ENCODE measurements around the gene C19orf47.

Gene C19orf47

GRCh38 chr19:40314656-40315055, 33.5 kb downstream of the C19orf47 start:
- no peak for DNase-seq

- no peak for DNase-seq
These were observed 34.8 kb downstream of the C19orf47 start for GRCh38 chr19:40313229-40313983.

- no peak for DNase-seq
These were observed 35.7 kb downstream of the C19orf47 start for GRCh38 chr19:40312533-40312932.

GRCh38 chr19:40309666-40310065, 38.5 kb downstream of the C19orf47 start:
- DNase-seq = no peak

GRCh38 chr19:40305403-40305802, 42.8 kb downstream of the C19orf47 start:
- peak; percentile 40 for DNase-seq

- DNase-seq = no peak
These were observed 43.9 kb downstream of the C19orf47 start for GRCh38 chr19:40304306-40304705.

GRCh38 chr19:40303765-40304164, 44.4 kb downstream of the C19orf47 start:
- DNase-seq = no peak

- no peak for DNase-seq
These were observed 45.8 kb downstream of the C19orf47 start for GRCh38 chr19:40302224-40303011.

- no peak for DNase-seq
These were observed 47.5 kb downstream of the C19orf47 start for GRCh38 chr19:40300668-40301067.

- DNase-seq = no peak
These were observed 50.2 kb downstream of the C19orf47 start for GRCh38 chr19:40298026-40298425.

GRCh38 chr19:40294560-40294959, 53.6 kb downstream of the C19orf47 start:
- DNase-seq = no peak

- no peak for DNase-seq
These were observed 61.2 kb downstream of the C19orf47 start for GRCh38 chr19:40286971-40287421.

GRCh38 chr19:40286235-40286970, 61.8 kb downstream of the C19orf47 start:
- no peak for DNase-seq

- peak; percentile 96 for DNase-seq
These were observed 62.6 kb downstream of the C19orf47 start for GRCh38 chr19:40285353-40286234.

- DNase-seq = peak; percentile 81
These were observed 63.5 kb downstream of the C19orf47 start, which contains the start of gene AKT2 for GRCh38 chr19:40284501-40285352. Gene AKT2 (minus strand): TSS chr19:40285345. CDS start chr19:40265267, 20,078 bp downstream.

- no peak for DNase-seq
These were observed 64.0 kb downstream of the C19orf47 start for GRCh38 chr19:40284251-40284500.

GRCh38 chr19:40283414-40284250, 64.6 kb downstream of the C19orf47 start:
- DNase-seq = no peak

GRCh38 chr19:40282920-40283319, 65.3 kb downstream of the C19orf47 start:
- no peak for DNase-seq

GRCh38 chr19:40282209-40282580, 66.0 kb downstream of the C19orf47 start:
- DNase-seq = no peak

- DNase-seq = no peak
These were observed 66.6 kb downstream of the C19orf47 start for GRCh38 chr19:40281381-40282208.
